ENCODE measurements around the gene CYP4F12. TPM values are rescaled to one million over a fixed set of nuclear protein-coding genes. Genes with fewer than 3 reads are reported as not detected.

CYP4F12 gene
- total RNA-seq, 1 experiment from 2014 or later: not detected

- no peaks in the 10 kb centered on the region for H3K27me3 ChIP-seq (ENCODE audit: insufficient read depth, low read length)
- H3K9me3 Mint-ChIP-seq: peaks cover 94 to 97% of the 10 kb centered on the region in 2 experiments
- peaks cover 0 to 29% (median 22%) of the 10 kb centered on the region in 3 experiments; a peak in 6 of 7 replicates for H3K36me3 Mint-ChIP-seq (ENCODE audit: insufficient read depth in 1 of 3, low read depth in 3 of 3)
- TF ChIP-seq, protein P1, sequence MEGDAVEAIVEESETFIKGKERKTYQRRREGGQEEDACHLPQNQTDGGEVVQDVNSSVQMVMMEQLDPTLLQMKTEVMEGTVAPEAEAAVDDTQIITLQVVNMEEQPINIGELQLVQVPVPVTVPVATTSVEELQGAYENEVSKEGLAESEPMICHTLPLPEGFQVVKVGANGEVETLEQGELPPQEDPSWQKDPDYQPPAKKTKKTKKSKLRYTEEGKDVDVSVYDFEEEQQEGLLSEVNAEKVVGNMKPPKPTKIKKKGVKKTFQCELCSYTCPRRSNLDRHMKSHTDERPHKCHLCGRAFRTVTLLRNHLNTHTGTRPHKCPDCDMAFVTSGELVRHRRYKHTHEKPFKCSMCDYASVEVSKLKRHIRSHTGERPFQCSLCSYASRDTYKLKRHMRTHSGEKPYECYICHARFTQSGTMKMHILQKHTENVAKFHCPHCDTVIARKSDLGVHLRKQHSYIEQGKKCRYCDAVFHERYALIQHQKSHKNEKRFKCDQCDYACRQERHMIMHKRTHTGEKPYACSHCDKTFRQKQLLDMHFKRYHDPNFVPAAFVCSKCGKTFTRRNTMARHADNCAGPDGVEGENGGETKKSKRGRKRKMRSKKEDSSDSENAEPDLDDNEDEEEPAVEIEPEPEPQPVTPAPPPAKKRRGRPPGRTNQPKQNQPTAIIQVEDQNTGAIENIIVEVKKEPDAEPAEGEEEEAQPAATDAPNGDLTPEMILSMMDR (conservative IDR thresholded peaks at IDR 0.05): no peak
- no peak overlapping the region for H3K27ac Mint-ChIP-seq
- peaks cover 90% of the 10 kb centered on the region for H3K9me3 ChIP-seq (ENCODE audit: control insufficient read depth, low read depth, low read length)
- H3K18ac ChIP-seq (ENCODE audit: insufficient read length, low read depth, low read length): no peak overlapping the region
- no peak overlapping the region for H3K14ac ChIP-seq (ENCODE audit: insufficient read depth, low read length)
- H3K4me3 Mint-ChIP-seq: no peak overlapping the region
- WGBS (ENCODE audit: extremely low coverage, insufficient read length, low lambda C conversion rate): no CpG with 5 or more reads among the region's 8 CpGs
- H2BK120ac ChIP-seq (ENCODE audit: low read depth, low read length, poor library complexity, severe bottlenecking): no peak overlapping the region
- no peak overlapping the region for H4K91ac ChIP-seq (ENCODE audit: insufficient read length, low read depth, low read length)
- H3K4me2 ChIP-seq (ENCODE audit: insufficient read depth, insufficient read length, low read length): no peak overlapping the region
- no peak for DNase-seq
- no peaks in the 10 kb centered on the region for H3K79me2 ChIP-seq (ENCODE audit: insufficient read depth, low read length)
- H3K27me3 Mint-ChIP-seq (ENCODE audit: low read depth): peaks cover 2% of the 10 kb centered on the region
- no peak overlapping the region for H2BK5ac ChIP-seq (ENCODE audit: insufficient read length, low read length)
- H2BK15ac ChIP-seq (ENCODE audit: low read depth, low read length): no peak overlapping the region
- no peak overlapping the region for H2AK5ac ChIP-seq (ENCODE audit: insufficient read length, low read length)
- no peak overlapping the region for H2AFZ ChIP-seq (ENCODE audit: low read length)
- H2BK20ac ChIP-seq (ENCODE audit: low read depth, low read length, poor library complexity, severe bottlenecking): no peak overlapping the region
- no peaks in the 10 kb centered on the region for H3K4me1 Mint-ChIP-seq
- no peak overlapping the region for H3K56ac ChIP-seq (ENCODE audit: insufficient read length, low read depth, low read length)
- H4K20me1 ChIP-seq (ENCODE audit: control insufficient read depth, insufficient read depth, insufficient read length): no peaks in the 10 kb centered on the region
- H3K4ac ChIP-seq (ENCODE audit: low read depth, low read length): no peak overlapping the region
- H3K79me1 ChIP-seq (ENCODE audit: insufficient read depth, low read depth, low read length, poor library complexity, severe bottlenecking): no peaks in the 10 kb centered on the region
- H4K5ac ChIP-seq (ENCODE audit: insufficient read length, low read depth, low read length): no peak overlapping the region
- no peak overlapping the region for H3K9ac ChIP-seq (ENCODE audit: extremely low read depth, insufficient read length, low read length)
- H3T11ph ChIP-seq (ENCODE audit: low read length): no peak overlapping the region
- H3K23me2 ChIP-seq (ENCODE audit: insufficient read length, low read depth, low read length, poor library complexity, severe bottlenecking): no peaks in the 10 kb centered on the region
- H4K8ac ChIP-seq (replicated peaks; ENCODE audit: insufficient read length, low read depth, low read length): no peak overlapping the region
- no peaks in the 10 kb centered on the region for H3K4me1 ChIP-seq (ENCODE audit: insufficient read depth, low read length)
- H3K27ac ChIP-seq (ENCODE audit: insufficient read length, low read depth, low read length): no peak overlapping the region
- no peak overlapping the region for H2BK12ac ChIP-seq (ENCODE audit: insufficient read length, low read depth, low read length)
- no peak overlapping the region for H3K23ac ChIP-seq (ENCODE audit: insufficient read length, low read depth, low read length)
Measured at GRCh38 chr19:15680478-15681322, 7.8 kb downstream of the CYP4F12 start.

All from H9 (cell line).